Breast epithelium (tissue), 4 donors: ENCODE measurements around the gene NMRK1. TPM values are rescaled to one million over a fixed set of nuclear protein-coding genes. Genes with fewer than 3 reads are reported as not detected.
A peak's percentile ranks its signal among the peaks of the same experiment; 100 is the strongest.

Source experiments
- DNase-seq, 2 donors: peaks; one replicate each; pipeline ENCODE4 v3.0.0-alpha.2; 2019; ENCODE audit warnings: low spot score in 2 of 2
- H3K27ac ChIP-seq, 2 donors: fragments of 200-600 bp; sonication (generic) in 1 of 2; one replicate each; pipeline ENCODE4 v1.5.1; 2016 to 2019; ENCODE audit warnings: mild to moderate bottlenecking in 1 of 2
- H3K27me3 ChIP-seq, 2 donors: fragments of 200-600 bp; sonication (generic) in 1 of 2; one replicate each; pipeline versions ENCODE4 v1.5.1 to v1.6.0; 2017 to 2019; ENCODE audit warnings: control low read depth in 1 of 2, mild to moderate bottlenecking in 1 of 2
- H3K36me3 ChIP-seq: fragments of 200-600 bp; one replicate; pipeline ENCODE4 v1.5.1; 2019
- H3K4me1 ChIP-seq, 2 donors: fragments of 200-600 bp; sonication (generic); one replicate each; pipeline ENCODE4 v1.5.1; 2016 to 2019; ENCODE audit warnings: control low read depth in 1 of 2
- H3K4me3 ChIP-seq, 3 donors: fragments of 200-600 bp; sonication (generic); 1 replicate in 2 of 3; 2 replicates in 1 of 3; pipeline ENCODE4 v1.5.1; 2016 to 2019; ENCODE audit warnings: mild to moderate bottlenecking in 3 of 3, moderate library complexity in 2 of 3
- H3K9me3 ChIP-seq, 2 donors: fragments of 200-600 bp; sonication (generic) in 1 of 2; one replicate each; pipeline ENCODE4 v1.5.1; 2016 to 2019; ENCODE audit warnings: control low read depth in 1 of 2
- CTCF ChIP-seq, 3 donors: fragments of 450-650 bp; IDR thresholded peaks; one replicate each; pipeline ENCODE4 v1.5.1; 2016 to 2017; ENCODE audit warnings: antibody characterized with exemption in 3 of 3, mild to moderate bottlenecking in 3 of 3, moderate library complexity in 3 of 3
- POLR2A ChIP-seq: fragments of 450-650 bp; IDR thresholded peaks from one replicate; pipeline ENCODE4 v1.6.1; 2016; ENCODE audit warnings: antibody characterized with exemption, mild to moderate bottlenecking, moderate library complexity
- POLR2AphosphoS5 ChIP-seq, 3 donors: sonication (generic); formaldehyde crosslinking; IDR thresholded peaks; one replicate each; pipeline ENCODE4 v1.6.1; 2017; ENCODE audit warnings: antibody characterized with exemption in 3 of 3
- intact Hi-C: fragments of 100-400 bp; cut with DNase I; formaldehyde crosslinking; loops from one replicate; pipeline ENCODE4 v1.15.1; 2023; ENCODE audit warnings: low total_unique reads
- total RNA-seq, 3 donors: library from RNA; depleted of rRNA; stranded (reverse); fragments of >200 nt; gene quantifications; one replicate each; pipeline ENCODE4 v1.1.0, GENCODE V29; 2016

NMRK1 gene
- total RNA-seq, 3 donors from 2014 or later = 21.8 to 27.9 (median 27.7) TPM

GRCh38 chr9:75086541-75087288 is 1.2 kb downstream of the NMRK1 start:
- H3K27me3 ChIP-seq = no peaks in the 10 kb centered on the region
- intact Hi-C loops = no loop called here

GRCh38 chr9:75085640-75086039 is 2.3 kb downstream of the NMRK1 start:
- H3K9me3 ChIP-seq = no peaks in the 10 kb centered on the region
- TF ChIP-seq POLR2A (no peak), CTCF (IDR thresholded peaks at IDR 0.05) (no peak), POLR2AphosphoS5 (IDR thresholded peaks at IDR 0.05) (no peak)
- H3K27me3 ChIP-seq = no peaks in the 10 kb centered on the region
- intact Hi-C loops = no loop called here
- H3K36me3 ChIP-seq = no peaks in the 10 kb centered on the region
- no peak overlapping the region for H3K27ac ChIP-seq
- no peak for DNase-seq
- peaks cover 0 to 18% of the 10 kb centered on the region in 2 donors for H3K4me1 ChIP-seq
- no peak overlapping the region for H3K4me3 ChIP-seq

More at GRCh38 chr9:75086541-75087288, 1.2 kb downstream of the NMRK1 start:
- no peak for DNase-seq
- TF ChIP-seq POLR2AphosphoS5 (IDR thresholded peaks at IDR 0.05) (no peak), CTCF (IDR thresholded peaks at IDR 0.05) (no peak), POLR2A (no peak)
- Histone ChIP-seq H3K4me1 (peaks cover 0 to 18% of the 10 kb centered on the region in 2 donors), H3K36me3 (no peaks in the 10 kb centered on the region), H3K9me3 (no peaks in the 10 kb centered on the region), H3K27ac (peak overlapping the region; percentile 75 to 98), H3K4me3 (peak overlapping the region; percentile 72 to 95 (median 94))

GRCh38 chr9:75084081-75084672 is 3.8 kb downstream of the NMRK1 start:
- TF ChIP-seq CTCF (IDR thresholded peaks at IDR 0.05) = no peak
- TF ChIP-seq POLR2AphosphoS5 (IDR thresholded peaks at IDR 0.05) = no peak
- no peak for TF ChIP-seq POLR2A
- Histone ChIP-seq H3K4me1 (peaks cover 0 to 12% of the 10 kb centered on the region in 2 donors), H3K9me3 (no peaks in the 10 kb centered on the region), H3K36me3 (no peaks in the 10 kb centered on the region), H3K4me3 (no peak overlapping the region), H3K27ac (peak overlapping the region; percentile 64 to 67), H3K27me3 (no peaks in the 10 kb centered on the region)
- intact Hi-C loops = no loop called here
- no peak for DNase-seq

GRCh38 chr9:75083188-75083970 is 4.6 kb downstream of the NMRK1 start:
- Histone ChIP-seq H3K9me3 (no peaks in the 10 kb centered on the region), H3K27me3 (no peaks in the 10 kb centered on the region), H3K4me3 (no peak overlapping the region), H3K27ac (peak overlapping the region; percentile 64 to 67), H3K4me1 (peaks cover 0 to 12% of the 10 kb centered on the region in 2 donors), H3K36me3 (no peaks in the 10 kb centered on the region)
- no peak for TF ChIP-seq POLR2A
- TF ChIP-seq CTCF (IDR thresholded peaks at IDR 0.05) = no peak
- no peak for TF ChIP-seq POLR2AphosphoS5 (IDR thresholded peaks at IDR 0.05)
- intact Hi-C loops = no loop called here
- peak in 1 of 2 donors; percentile 37 for DNase-seq
